IMR-90 (cell line): ENCODE results near the gene GPI. TPM values are rescaled to one million over a fixed set of nuclear protein-coding genes. Genes with fewer than 3 reads are reported as not detected.

Experiments
- ATAC-seq: fragments of 200-7000 bp; cut with Tn5 transposase; 2 replicates; pipeline ENCODE4 v1.9.1; 2020; ENCODE audit warnings: low read depth, mild to moderate bottlenecking, moderate library complexity
- BruUV-seq: library from RNA; stranded (reverse); fragments of 400-500 nt; replicated peaks from 2 replicates; lab custom pipeline; 2021; lab: Mats Ljungman, UMichigan
- CTCF ChIA-PET: fragments of 300-600 bp; formaldehyde crosslinking; extraction: SDS; loops from one replicate; lab custom pipeline; 2021; ENCODE audit warnings: antibody characterized with exemption; lab: Yijun Ruan, JAX
- POLR2A ChIA-PET: fragments of 300-600 bp; sonication (Branson Sonifier 250); formaldehyde crosslinking; loops from one replicate; lab custom pipeline; 2022; ENCODE audit warnings: antibody characterized with exemption; ENCODE audit not compliant: unreplicated experiment; lab: Charles Lee
- DNase-seq: peaks from one replicate; pipeline ENCODE4 v3.0.0; 2013
- H2AFZ ChIP-seq: replicated peaks from 2 replicates; pipeline ENCODE3; 2013; ENCODE audit warnings: low read length, mild to moderate bottlenecking; ENCODE audit not compliant: poor library complexity
- H2AK5ac ChIP-seq: 2 replicates; pipeline ENCODE4 v1.6.1; 2013; ENCODE audit warnings: low read depth, low read length, inconsistent platforms
- H2AK9ac ChIP-seq: replicated peaks from 2 replicates; pipeline ENCODE3; 2013; ENCODE audit warnings: mild to moderate bottlenecking, low read depth, low read length, moderate library complexity; ENCODE audit not compliant: poor library complexity
- H2BK120ac ChIP-seq: 2 replicates; pipeline ENCODE4 v1.6.1; 2013; ENCODE audit warnings: low read depth, low read length, inconsistent platforms
- H2BK15ac ChIP-seq: 3 replicates; pipeline ENCODE4 v1.6.1; 2013; ENCODE audit warnings: low read depth, low read length, inconsistent platforms
- H2BK20ac ChIP-seq: 2 replicates; pipeline ENCODE4 v1.6.1; 2013; ENCODE audit warnings: low read depth, mild to moderate bottlenecking, inconsistent platforms, low read length, moderate library complexity
- H2BK5ac ChIP-seq: 2 replicates; pipeline ENCODE4 v1.6.1; 2013; ENCODE audit warnings: mild to moderate bottlenecking, low read depth, low read length, inconsistent platforms; ENCODE audit not compliant: poor library complexity, severe bottlenecking
- H3K14ac ChIP-seq: replicated peaks from 2 replicates; pipeline ENCODE4 v1.6.1; 2013; ENCODE audit warnings: low read depth, low read length, inconsistent platforms
- H3K18ac ChIP-seq: 2 replicates; pipeline ENCODE4 v1.6.1; 2013; ENCODE audit warnings: low read depth, low read length, control low read depth
- H3K23ac ChIP-seq: 2 replicates; pipeline ENCODE4 v1.6.1; 2013; ENCODE audit warnings: low read depth, low read length, inconsistent platforms
- H3K27ac ChIP-seq: 2 replicates; pipeline ENCODE4 v1.5.1; 2013; ENCODE audit warnings: mild to moderate bottlenecking, control low read depth, low read length; ENCODE audit not compliant: insufficient read depth
- H3K27me3 ChIP-seq: 2 replicates; pipeline ENCODE4 v1.6.1; 2013; ENCODE audit warnings: low read length; ENCODE audit not compliant: control insufficient read depth, insufficient read depth
- H3K36me3 ChIP-seq: 2 replicates; pipeline ENCODE4 v1.6.1; 2013; ENCODE audit warnings: low read length, mixed read lengths; ENCODE audit not compliant: control insufficient read depth, insufficient read depth
- H3K4ac ChIP-seq: 2 replicates; pipeline ENCODE4 v1.6.1; 2013; ENCODE audit warnings: low read depth, low read length, inconsistent platforms
- H3K4me1 ChIP-seq: 2 replicates; pipeline ENCODE4 v1.6.1; 2013; ENCODE audit warnings: low read length, mixed read lengths; ENCODE audit not compliant: control insufficient read depth, insufficient read depth
- H3K4me2 ChIP-seq: 2 replicates; pipeline ENCODE4 v1.6.1; 2013; ENCODE audit warnings: low read depth, mild to moderate bottlenecking, control low read depth, low read length, moderate library complexity
- H3K4me3 ChIP-seq: 2 replicates; pipeline ENCODE4 v1.5.1; 2013; ENCODE audit warnings: low read depth, mild to moderate bottlenecking, control low read depth, low read length, moderate library complexity; ENCODE audit not compliant: insufficient read depth
- H3K56ac ChIP-seq: 2 replicates; pipeline ENCODE4 v1.6.1; 2013; ENCODE audit warnings: low read length, inconsistent platforms; ENCODE audit not compliant: insufficient read depth; ENCODE audit errors: extremely low read depth
- H3K79me1 ChIP-seq, 2 experiments: 2 replicates each; pipeline ENCODE4 v1.6.1; 2013; ENCODE audit warnings: low read length in 2 of 2, inconsistent platforms in 1 of 2, low read depth in 1 of 2
- H3K9ac ChIP-seq: 2 replicates; pipeline ENCODE4 v1.6.1; 2013; ENCODE audit warnings: low read depth, low read length, control low read depth
- H3K9me1 ChIP-seq: 2 replicates; pipeline ENCODE4 v1.6.1; 2013; ENCODE audit warnings: low read length, inconsistent platforms; ENCODE audit not compliant: insufficient read depth
- H3K9me3 ChIP-seq: 2 replicates; pipeline ENCODE4 v1.6.1; 2013; ENCODE audit warnings: low read length; ENCODE audit not compliant: control insufficient read depth, insufficient read depth
- H4K20me1 ChIP-seq: 2 replicates; pipeline ENCODE4 v1.6.1; 2013; ENCODE audit warnings: low read length, inconsistent platforms; ENCODE audit not compliant: insufficient read depth
- H4K5ac ChIP-seq: 2 replicates; pipeline ENCODE4 v1.6.1; 2013; ENCODE audit warnings: mild to moderate bottlenecking, low read depth, low read length, control low read depth
- H4K8ac ChIP-seq, 2 experiments: 2 replicates each; pipeline ENCODE4 v1.6.1; 2013; ENCODE audit warnings: low read depth in 2 of 2, low read length in 2 of 2, control low read depth in 1 of 2, inconsistent platforms in 1 of 2
- H4K91ac ChIP-seq: 2 replicates; pipeline ENCODE4 v1.6.1; 2013; ENCODE audit warnings: low read depth, low read length, inconsistent platforms; ENCODE audit not compliant: insufficient read depth
- BHLHE40 ChIP-seq: fragments of 150-350 bp; IDR thresholded peaks from 2 replicates; pipeline ENCODE4 v1.6.1; 2016; ENCODE audit warnings: mild to moderate bottlenecking, low read depth, low read length
- CEBPB ChIP-seq: IDR thresholded peaks from 2 replicates; pipeline ENCODE4 v1.6.1; 2012; ENCODE audit warnings: low read depth, low read length, improper control_type of control experiment
- CHD1 ChIP-seq: IDR thresholded peaks from 2 replicates; pipeline ENCODE4 v1.6.1; 2012; ENCODE audit warnings: low read depth, low read length, improper control_type of control experiment
- FOS ChIP-seq: fragments of 150-350 bp; IDR thresholded peaks from 2 replicates; pipeline ENCODE4 v1.6.1; 2016; ENCODE audit warnings: low read depth, low read length
- MAFK ChIP-seq: IDR thresholded peaks from 2 replicates; pipeline ENCODE4 v1.6.1; 2012; ENCODE audit warnings: low read depth, low read length, improper control_type of control experiment
- MAZ ChIP-seq: IDR thresholded peaks from 2 replicates; pipeline ENCODE4 v1.6.1; 2012; ENCODE audit warnings: low read depth, mild to moderate bottlenecking, low read length, improper control_type of control experiment, moderate library complexity, borderline replicate concordance
- MXI1 ChIP-seq: IDR thresholded peaks from 2 replicates; pipeline ENCODE4 v1.6.1; 2012; ENCODE audit warnings: low read depth, mild to moderate bottlenecking, low read length, moderate library complexity, borderline replicate concordance
- NFE2L2 ChIP-seq: fragments of 150-350 bp; IDR thresholded peaks from 2 replicates; pipeline ENCODE4 v1.6.1; 2016; ENCODE audit warnings: low read depth, mild to moderate bottlenecking, low read length
- POLR2A ChIP-seq: IDR thresholded peaks from 2 replicates; pipeline ENCODE4 v1.6.1; 2012; ENCODE audit warnings: mild to moderate bottlenecking, low read depth, low read length
- RAD21 ChIP-seq: IDR thresholded peaks from 2 replicates; pipeline ENCODE4 v1.6.1; 2012; ENCODE audit warnings: low read length, improper control_type of control experiment
- RCOR1 ChIP-seq: IDR thresholded peaks from 2 replicates; pipeline ENCODE4 v1.6.1; 2012; ENCODE audit warnings: mild to moderate bottlenecking, low read length, improper control_type of control experiment; ENCODE audit not compliant: insufficient replicate concordance
- RFX5 ChIP-seq: IDR thresholded peaks from 2 replicates; pipeline ENCODE4 v1.8.0; 2012; ENCODE audit warnings: low read depth, mild to moderate bottlenecking, low read length, moderate library complexity
- SMC3 ChIP-seq: fragments of 150-350 bp; IDR thresholded peaks from 2 replicates; pipeline ENCODE4 v1.6.1; 2016; ENCODE audit warnings: low read depth, mild to moderate bottlenecking, antibody characterized with exemption, low read length, moderate library complexity
- WGBS, 2 experiments: methylation state at CpG; one replicate each; pipeline versions ENCODE4 v1.1.5 to v1.1.7; 2013; ENCODE audit warnings: missing lambda C conversion rate in 2 of 2; ENCODE audit not compliant: insufficient read length in 1 of 2; ENCODE audit errors: extremely low coverage in 2 of 2; 5-methylcytosine and 5-hydroxymethylcytosine counted together
- dilution Hi-C: fragments of 300-500 bp; cut with HindIII; formaldehyde crosslinking; loops from one replicate; pipeline ENCODE4 v1.14.3; 2018; ENCODE audit warnings: low sequenced_read_pairs; ENCODE audit not compliant: unreplicated experiment
- in situ Hi-C: fragments of 300-500 bp; cut with MboI; formaldehyde crosslinking; loops from 3 replicates; pipeline ENCODE4 v1.14.3; 2019; ENCODE audit warnings: low sequenced_read_pairs, inconsistent platforms, mixed read lengths
- intact Hi-C: fragments of 100-400 bp; cut with micrococcal nuclease; formaldehyde crosslinking; loops from 2 replicates; pipeline ENCODE4 v1.10.0; 2022
- polyA plus RNA-seq, 3 experiments: library from polyadenylated mRNA; depleted of rRNA; stranded (reverse); fragments of >200 nt; gene quantifications; 2 replicates each; pipeline ENCODE4 v1.2.3, GENCODE V29; 2012; ENCODE audit warnings: low replicate concordance in 1 of 3
- total RNA-seq: library from RNA; depleted of rRNA; stranded (reverse); fragments of >200 nt; gene quantifications from 2 replicates; pipeline ENCODE4 v1.2.3, GENCODE V29; 2012
- TF ChIP-seq, protein P1 (sequence below): fragments of 150-350 bp; IDR thresholded peaks from 2 replicates; pipeline ENCODE4 v1.6.1; 2016; ENCODE audit warnings: low read depth, mild to moderate bottlenecking, low read length, moderate library complexity, borderline replicate concordance
- TF ChIP-seq, protein P2 (sequence below): fragments of 150-350 bp; IDR thresholded peaks from 2 replicates; pipeline ENCODE4 v1.6.1; 2017; ENCODE audit warnings: mild to moderate bottlenecking, antibody characterized with exemption, low read length, low read depth
- TF ChIP-seq, protein P3 (sequence below): conservative IDR thresholded peaks from 2 replicates; pipeline ENCODE4 v1.5.1; 2012; ENCODE audit warnings: mild to moderate bottlenecking, low read depth, low read length, improper control_type of control experiment

Gene GPI
- total and polyA plus RNA-seq, 2 of the 4 experiments (the other 2 are of a cell fraction): 147 to 239 TPM

DNA sequence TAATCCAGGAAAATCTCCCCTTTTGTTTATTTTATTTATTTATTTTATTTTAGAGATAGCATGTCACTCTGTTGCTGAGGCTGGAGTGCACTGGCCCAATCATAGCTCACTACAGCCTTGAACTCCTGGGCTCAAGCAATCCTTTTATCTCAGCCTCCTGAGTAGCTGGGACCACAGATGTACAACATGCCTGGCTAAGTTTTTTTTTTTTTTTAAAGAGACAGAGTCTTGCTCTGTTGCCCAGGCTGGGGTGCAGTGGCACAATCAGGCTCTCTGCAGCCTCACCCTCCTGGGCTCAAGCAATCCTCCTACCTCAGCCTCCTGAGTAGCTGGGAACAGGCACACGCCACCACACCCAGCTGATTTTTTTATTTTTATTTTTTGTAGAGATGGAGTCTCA, 32.9 kb downstream of the GPI start:
- Histone ChIP-seq H4K8ac (no peak overlapping the region), H3K4me3 (no peak overlapping the region), H4K5ac (no peak overlapping the region), H2AK9ac (no peak overlapping the region), H3K27me3 (no peaks in the 10 kb centered on the region), H2BK5ac (no peak overlapping the region), H4K91ac (no peak overlapping the region), H3K36me3 (peaks cover 68% of the 10 kb centered on the region), H3K9ac (no peak overlapping the region), H3K4me1 (no peaks in the 10 kb centered on the region), H2AFZ (no peak overlapping the region), H3K9me3 (no peaks in the 10 kb centered on the region), H2BK20ac (no peak overlapping the region), H3K23ac (no peak overlapping the region), H3K27ac (no peak overlapping the region), H2AK5ac (no peak overlapping the region), H3K79me1 (no peaks in the 10 kb centered on the region; a peak in 1 of 4 replicates), H3K9me1 (peaks cover 5% of the 10 kb centered on the region; the same call in 1 of the 2 replicates), H4K20me1 (peaks cover 9% of the 10 kb centered on the region; the same call in 1 of the 2 replicates), H3K56ac (no peak overlapping the region), H3K4ac (no peak overlapping the region), H3K4me2 (no peak overlapping the region), H3K18ac (no peak overlapping the region), H2BK15ac (no peak overlapping the region), H2BK120ac (no peak overlapping the region), H3K14ac (no peak overlapping the region)
- no peak for DNase-seq
- TF ChIP-seq BHLHE40 (no peak), RFX5 (no peak), MAZ (no peak), FOS (no peak), RCOR1 (no peak), CHD1 (no peak), RAD21 (no peak), CEBPB (no peak), MXI1 (no peak), POLR2A (no peak), MAFK (no peak), SMC3 (no peak), NFE2L2 (no peak)
- TF ChIP-seq, protein P1, sequence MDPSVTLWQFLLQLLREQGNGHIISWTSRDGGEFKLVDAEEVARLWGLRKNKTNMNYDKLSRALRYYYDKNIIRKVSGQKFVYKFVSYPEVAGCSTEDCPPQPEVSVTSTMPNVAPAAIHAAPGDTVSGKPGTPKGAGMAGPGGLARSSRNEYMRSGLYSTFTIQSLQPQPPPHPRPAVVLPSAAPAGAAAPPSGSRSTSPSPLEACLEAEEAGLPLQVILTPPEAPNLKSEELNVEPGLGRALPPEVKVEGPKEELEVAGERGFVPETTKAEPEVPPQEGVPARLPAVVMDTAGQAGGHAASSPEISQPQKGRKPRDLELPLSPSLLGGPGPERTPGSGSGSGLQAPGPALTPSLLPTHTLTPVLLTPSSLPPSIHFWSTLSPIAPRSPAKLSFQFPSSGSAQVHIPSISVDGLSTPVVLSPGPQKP: no peak
- TF ChIP-seq, protein P2, sequence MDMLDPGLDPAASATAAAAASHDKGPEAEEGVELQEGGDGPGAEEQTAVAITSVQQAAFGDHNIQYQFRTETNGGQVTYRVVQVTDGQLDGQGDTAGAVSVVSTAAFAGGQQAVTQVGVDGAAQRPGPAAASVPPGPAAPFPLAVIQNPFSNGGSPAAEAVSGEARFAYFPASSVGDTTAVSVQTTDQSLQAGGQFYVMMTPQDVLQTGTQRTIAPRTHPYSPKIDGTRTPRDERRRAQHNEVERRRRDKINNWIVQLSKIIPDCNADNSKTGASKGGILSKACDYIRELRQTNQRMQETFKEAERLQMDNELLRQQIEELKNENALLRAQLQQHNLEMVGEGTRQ: no peak
- TF ChIP-seq, protein P3, sequence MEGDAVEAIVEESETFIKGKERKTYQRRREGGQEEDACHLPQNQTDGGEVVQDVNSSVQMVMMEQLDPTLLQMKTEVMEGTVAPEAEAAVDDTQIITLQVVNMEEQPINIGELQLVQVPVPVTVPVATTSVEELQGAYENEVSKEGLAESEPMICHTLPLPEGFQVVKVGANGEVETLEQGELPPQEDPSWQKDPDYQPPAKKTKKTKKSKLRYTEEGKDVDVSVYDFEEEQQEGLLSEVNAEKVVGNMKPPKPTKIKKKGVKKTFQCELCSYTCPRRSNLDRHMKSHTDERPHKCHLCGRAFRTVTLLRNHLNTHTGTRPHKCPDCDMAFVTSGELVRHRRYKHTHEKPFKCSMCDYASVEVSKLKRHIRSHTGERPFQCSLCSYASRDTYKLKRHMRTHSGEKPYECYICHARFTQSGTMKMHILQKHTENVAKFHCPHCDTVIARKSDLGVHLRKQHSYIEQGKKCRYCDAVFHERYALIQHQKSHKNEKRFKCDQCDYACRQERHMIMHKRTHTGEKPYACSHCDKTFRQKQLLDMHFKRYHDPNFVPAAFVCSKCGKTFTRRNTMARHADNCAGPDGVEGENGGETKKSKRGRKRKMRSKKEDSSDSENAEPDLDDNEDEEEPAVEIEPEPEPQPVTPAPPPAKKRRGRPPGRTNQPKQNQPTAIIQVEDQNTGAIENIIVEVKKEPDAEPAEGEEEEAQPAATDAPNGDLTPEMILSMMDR: no peak
- in situ Hi-C loops (no loop called here), dilution Hi-C loops (no loop called here), intact Hi-C loops (no loop called here)
- no CpG with 5 or more reads among the region's 1 CpG for WGBS, 2 experiments
- CTCF ChIA-PET: no interaction called here
- ATAC-seq: no peak; the same call in 1 of the 2 replicates
- BruUV-seq: no TSS peak
- POLR2A ChIA-PET: interaction anchor here (0.5 kb wide), 1 partner anchor 91 kb away, joined by 4 read pairs; no protein-coding TSS in a partner anchor
